HEK293T (cell line): Measurements from ENCODE around the gene SLC37A3.
"Not testable (repeated sequence)": the region's sequence is repeated elsewhere in the genome, so short reads cannot be mapped to it uniquely, and the experiment has no call there.

Experiments
- CTCF ChIA-PET: fragments of 350-600 bp; formaldehyde crosslinking; extraction: SDS; loops from one replicate; lab custom pipeline; 2021; ENCODE audit warnings: antibody characterized with exemption, inconsistent platforms; lab: Yijun Ruan, JAX
- POLR2A ChIA-PET: fragments of 350-600 bp; formaldehyde crosslinking; extraction: SDS; loops from one replicate; lab custom pipeline; 2020; ENCODE audit warnings: antibody characterized with exemption, inconsistent platforms; lab: Yijun Ruan, JAX
- DNase-seq: peaks from one replicate; pipeline ENCODE4 v3.0.0; 2012; ENCODE audit warnings: mixed read lengths; ENCODE audit errors: extremely low spot score
- ARNT ChIP-seq: fragments of 450-650 bp; IDR thresholded peaks from 2 replicates; pipeline ENCODE4 v1.6.1; 2017; ENCODE audit warnings: mild to moderate bottlenecking
- BHLHE40 ChIP-seq: fragments of 450-650 bp; IDR thresholded peaks from 2 replicates; pipeline ENCODE4 v1.6.1; 2016; ENCODE audit warnings: mild to moderate bottlenecking, moderate library complexity, borderline replicate concordance
- CTBP1 ChIP-seq: fragments of 450-650 bp; IDR thresholded peaks from 2 replicates; pipeline ENCODE4 v1.6.1; 2016; ENCODE audit warnings: borderline replicate concordance
- ELF4 ChIP-seq: fragments of 450-650 bp; IDR thresholded peaks from 2 replicates; pipeline ENCODE4 v1.6.1; 2017; ENCODE audit warnings: antibody characterized with exemption
- FOXA1 ChIP-seq: fragments of 450-650 bp; IDR thresholded peaks from 2 replicates; pipeline ENCODE4 v1.6.1; 2016; ENCODE audit warnings: mild to moderate bottlenecking
- FOXK2 ChIP-seq: fragments of 450-650 bp; IDR thresholded peaks from 2 replicates; pipeline ENCODE4 v1.6.1; 2016; ENCODE audit warnings: mild to moderate bottlenecking
- FOXM1 ChIP-seq: fragments of 450-650 bp; IDR thresholded peaks from 2 replicates; pipeline ENCODE4 v1.6.1; 2017; ENCODE audit warnings: mild to moderate bottlenecking, borderline replicate concordance
- HDGF ChIP-seq: fragments of 450-650 bp; IDR thresholded peaks from 2 replicates; pipeline ENCODE4 v1.6.1; 2017; ENCODE audit warnings: antibody characterized with exemption, borderline replicate concordance
- L3MBTL2 ChIP-seq: fragments of 450-650 bp; conservative IDR thresholded peaks from 2 replicates; pipeline ENCODE4 v1.6.1; 2016; ENCODE audit warnings: mild to moderate bottlenecking
- LEF1 ChIP-seq: fragments of 450-650 bp; IDR thresholded peaks from 2 replicates; pipeline ENCODE4 v1.6.1; 2017; ENCODE audit warnings: mild to moderate bottlenecking, borderline replicate concordance
- NFRKB ChIP-seq: fragments of 450-650 bp; IDR thresholded peaks from 2 replicates; pipeline ENCODE4 v1.6.1; 2016; ENCODE audit warnings: mild to moderate bottlenecking, moderate library complexity
- SP1 ChIP-seq: fragments of 450-650 bp; IDR thresholded peaks from 2 replicates; pipeline ENCODE4 v1.6.1; 2017
- SUZ12 ChIP-seq: fragments of 450-650 bp; IDR thresholded peaks from 2 replicates; pipeline ENCODE4 v1.6.1; 2016; ENCODE audit warnings: mild to moderate bottlenecking
- TARDBP ChIP-seq: fragments of 450-650 bp; IDR thresholded peaks from 2 replicates; pipeline ENCODE4 v1.6.1; 2016
- ZNF384 ChIP-seq: fragments of 450-650 bp; IDR thresholded peaks from 2 replicates; pipeline ENCODE4 v1.6.1; 2016
- TF ChIP-seq, protein P1 (sequence below): fragments of 450-650 bp; IDR thresholded peaks from 2 replicates; pipeline ENCODE4 v1.6.1; 2016

SLC37A3 gene

DNA sequence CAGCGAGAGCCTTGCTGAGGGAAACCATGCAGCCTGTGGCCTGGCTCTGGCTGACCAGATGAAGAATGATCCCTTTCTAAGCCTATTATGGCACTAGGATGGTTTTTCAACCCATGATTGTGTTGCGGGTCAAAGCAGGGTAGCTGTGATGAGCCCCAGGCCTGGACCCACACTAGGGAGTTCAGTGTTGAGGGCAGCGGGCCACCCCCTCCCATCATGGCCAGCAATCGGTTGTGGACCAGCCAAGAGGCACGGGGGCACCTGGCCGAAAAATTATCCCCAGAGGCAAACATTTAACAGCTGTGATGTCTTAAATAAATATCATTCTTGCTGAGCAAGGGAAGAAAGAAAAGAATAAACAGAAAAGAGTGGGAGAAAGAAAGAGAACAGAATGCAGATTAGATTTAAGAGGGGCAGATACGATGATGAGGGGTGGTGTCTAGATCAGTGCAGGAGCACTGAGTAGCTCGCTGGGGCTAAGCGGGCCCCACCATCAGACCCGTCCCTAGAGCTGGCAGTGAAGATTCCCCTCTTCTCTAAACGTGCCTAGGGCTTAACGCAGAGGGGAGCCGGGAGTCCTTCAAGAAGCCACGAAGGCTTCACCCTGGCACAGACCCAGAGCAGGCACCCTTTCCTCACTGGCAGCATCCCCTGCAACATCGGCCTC is 82.7 kb downstream of the SLC37A3 start:
- TF ChIP-seq ELF4: no peak
- no peak for TF ChIP-seq FOXA1
- TF ChIP-seq FOXK2: no peak
- TF ChIP-seq SP1: no peak
- no peak for TF ChIP-seq CTBP1
- TF ChIP-seq BHLHE40: no peak
- TF ChIP-seq LEF1: no peak
- TF ChIP-seq TARDBP: no peak
- POLR2A ChIA-PET: no interaction called here
- CTCF ChIA-PET: no interaction called here
- no peak for DNase-seq

DNA sequence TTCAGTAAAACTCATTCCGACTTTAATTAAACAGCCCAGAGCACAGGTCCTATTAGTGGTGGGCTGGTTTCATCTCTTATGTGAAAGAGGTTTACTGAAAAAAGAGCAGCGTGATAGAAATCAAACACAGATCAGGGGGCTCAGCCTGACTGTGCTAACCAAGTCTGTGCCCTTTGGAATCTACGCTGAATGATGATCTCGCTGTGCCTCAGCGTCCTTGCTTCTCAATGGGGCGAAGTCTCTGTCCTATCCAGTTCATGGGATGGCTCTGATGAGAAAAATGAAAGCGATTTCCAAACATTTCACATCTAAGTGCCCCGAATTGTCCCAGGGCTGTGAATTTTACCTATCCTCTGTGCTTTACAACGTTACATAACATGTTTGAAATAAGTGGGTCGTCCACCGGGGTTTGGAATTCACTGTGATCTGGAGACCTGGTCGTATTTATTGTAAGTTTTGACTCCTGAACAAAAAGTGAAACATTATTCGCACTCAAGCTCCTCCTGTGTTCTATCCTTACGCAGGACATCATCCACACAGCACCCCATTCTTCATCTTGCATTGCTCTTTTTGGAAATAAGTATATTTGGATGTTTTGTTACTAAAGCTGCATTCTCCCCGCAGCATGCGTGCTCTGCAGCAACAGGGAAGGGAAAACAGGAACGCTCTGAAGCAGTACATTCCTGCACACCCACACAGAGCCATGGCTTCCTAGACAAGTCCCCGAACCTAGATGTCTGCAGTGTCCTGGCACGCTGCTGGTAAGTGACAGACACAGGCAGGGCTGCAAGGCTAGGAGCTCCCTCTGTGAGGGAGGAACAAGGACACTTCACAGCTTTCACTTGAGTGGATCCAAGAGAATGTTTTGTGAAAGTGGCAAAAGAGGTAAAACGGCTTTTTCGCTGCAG is 83.5 kb downstream of the SLC37A3 start:
- DNase-seq: no peak

DNA sequence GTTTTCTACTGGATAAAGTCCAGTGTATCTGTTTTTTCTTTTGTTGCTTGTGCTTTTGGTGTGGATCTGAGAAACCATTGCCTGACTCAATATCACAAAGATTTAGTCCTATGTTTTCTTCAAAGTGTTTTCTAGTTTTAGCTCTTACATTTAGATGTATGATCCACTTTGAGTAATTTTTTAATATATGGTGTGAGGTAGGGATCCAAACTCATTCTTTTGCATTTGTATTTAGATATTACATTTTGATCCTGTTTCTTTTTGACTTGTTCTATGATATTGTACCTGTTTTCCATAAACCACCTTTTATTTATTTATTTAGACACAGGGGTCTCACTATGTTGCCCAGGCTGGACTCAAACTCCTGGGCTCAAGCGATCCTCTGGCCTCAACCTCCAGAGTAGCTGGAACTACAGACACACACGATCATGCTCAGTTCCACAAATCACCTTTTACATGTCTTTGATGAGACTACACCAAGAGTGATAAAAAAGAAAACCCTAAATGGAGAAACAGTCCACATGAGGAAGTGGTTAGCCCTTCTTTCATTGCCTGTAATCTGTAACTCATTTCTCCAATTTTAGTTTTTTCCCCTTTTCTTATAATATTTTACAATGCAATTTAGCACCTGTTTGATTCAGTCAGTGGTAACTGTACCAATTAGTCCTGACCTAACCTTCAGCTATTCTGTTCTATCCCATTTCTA is 86.0 kb downstream of the SLC37A3 start:
- ChIA-PET POLR2A (no interaction called here), CTCF (interaction anchor here (0.7 kb wide), 3 partner anchors 24 to 525 kb away, joined by 3 to 4 read pairs (median 3); no protein-coding TSS in a partner anchor)
- DNase-seq: no peak
- TF ChIP-seq FOXA1 (no peak), SUZ12 (no peak), L3MBTL2 (no peak), ARNT (no peak), ELF4 (no peak), ZNF384 (no peak), FOXM1 (no peak), BHLHE40 (no peak), HDGF (no peak), NFRKB (no peak), FOXK2 (no peak), CTBP1 (no peak)
- TF ChIP-seq, protein P1, sequence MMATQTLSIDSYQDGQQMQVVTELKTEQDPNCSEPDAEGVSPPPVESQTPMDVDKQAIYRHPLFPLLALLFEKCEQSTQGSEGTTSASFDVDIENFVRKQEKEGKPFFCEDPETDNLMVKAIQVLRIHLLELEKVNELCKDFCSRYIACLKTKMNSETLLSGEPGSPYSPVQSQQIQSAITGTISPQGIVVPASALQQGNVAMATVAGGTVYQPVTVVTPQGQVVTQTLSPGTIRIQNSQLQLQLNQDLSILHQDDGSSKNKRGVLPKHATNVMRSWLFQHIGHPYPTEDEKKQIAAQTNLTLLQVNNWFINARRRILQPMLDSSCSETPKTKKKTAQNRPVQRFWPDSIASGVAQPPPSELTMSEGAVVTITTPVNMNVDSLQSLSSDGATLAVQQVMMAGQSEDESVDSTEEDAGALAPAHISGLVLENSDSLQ: no peak

More for the DNA sequence above, 83.5 kb downstream of the SLC37A3 start:
- POLR2A ChIA-PET: no interaction called here
- no peak for TF ChIP-seq CTBP1
- TF ChIP-seq NFRKB: no peak
- TF ChIP-seq, protein P1: no peak
- TF ChIP-seq L3MBTL2: no peak
- TF ChIP-seq LEF1: no peak
- TF ChIP-seq ELF4: no peak
- no peak for TF ChIP-seq SUZ12
- no peak for TF ChIP-seq SP1
- no peak for TF ChIP-seq HDGF
- TF ChIP-seq FOXM1: no peak
- no peak for TF ChIP-seq FOXA1
- TF ChIP-seq BHLHE40: no peak
- TF ChIP-seq TARDBP: no peak
- TF ChIP-seq ARNT: no peak
- no peak for TF ChIP-seq FOXK2
- TF ChIP-seq ZNF384: no peak
- CTCF ChIA-PET: no interaction called here

DNA sequence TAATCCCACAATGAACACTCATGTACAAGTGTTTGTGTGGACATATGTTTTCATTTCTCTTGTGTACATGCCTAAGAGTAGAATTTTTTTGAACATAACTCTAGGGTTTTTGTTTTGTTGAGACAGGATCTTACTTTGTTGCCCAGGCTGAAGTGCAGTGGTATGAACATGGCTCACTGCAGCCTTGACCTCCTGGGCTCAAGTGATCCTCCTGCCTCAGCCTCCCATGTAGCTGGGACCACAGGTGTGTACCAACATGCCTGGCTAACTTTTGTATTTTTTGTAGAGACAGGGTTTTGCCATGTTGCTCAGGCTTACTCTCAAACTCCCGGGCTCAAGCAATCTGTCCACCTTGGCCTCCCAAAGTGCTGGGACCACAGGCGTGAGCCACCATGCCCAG is 87.2 kb downstream of the SLC37A3 start:
- CTCF ChIA-PET, DNase-seq, POLR2A ChIA-PET: not testable (repeated sequence)

DNA sequence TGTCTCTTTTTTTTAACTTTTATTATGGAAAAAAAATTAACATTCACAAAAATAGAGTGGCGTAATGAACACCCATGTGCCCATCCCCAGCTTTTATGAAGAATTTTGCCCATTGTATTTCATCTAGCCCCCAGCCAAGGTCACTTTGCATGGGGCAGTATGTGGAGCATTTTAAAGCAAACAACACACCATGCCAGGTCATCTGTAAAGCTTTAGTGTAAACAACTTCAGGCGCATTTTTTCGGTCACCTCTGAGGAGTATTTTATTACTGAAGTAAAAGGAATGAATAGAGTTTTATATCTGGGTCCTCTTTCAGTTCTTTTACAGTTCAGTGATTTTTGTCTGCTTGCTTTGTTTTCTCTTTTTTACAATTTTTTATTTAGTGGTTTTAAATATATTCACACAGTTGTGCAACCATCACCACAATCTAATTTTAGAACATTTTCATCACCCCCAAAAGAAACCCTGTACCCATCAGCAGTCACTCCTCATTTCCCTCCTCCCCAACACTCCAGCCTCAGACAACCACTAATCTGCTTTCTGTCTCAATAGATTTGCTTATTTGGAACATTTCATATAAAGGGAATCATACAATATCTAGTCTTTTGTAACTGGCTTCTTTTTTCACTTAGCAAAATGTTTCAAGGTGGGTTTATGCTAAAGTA is 87.9 kb downstream of the SLC37A3 start:
- POLR2A ChIA-PET: no interaction called here
- CTCF ChIA-PET: interaction anchor here (0.6 kb wide), 1 partner anchor 157 kb away, joined by 4 read pairs; no protein-coding TSS in a partner anchor
- no peak for DNase-seq
- TF ChIP-seq FOXA1 (no peak), NFRKB (no peak), ZNF384 (no peak), HDGF (no peak), FOXM1 (no peak), LEF1 (no peak), SUZ12 (no peak), BHLHE40 (no peak), ELF4 (no peak), TARDBP (no peak), ARNT (no peak), SP1 (no peak), FOXK2 (no peak), CTBP1 (no peak)
- TF ChIP-seq, protein P1: no peak
